ENCODE measurements around the gene RDX.

- TF ChIP-seq, protein P1, sequence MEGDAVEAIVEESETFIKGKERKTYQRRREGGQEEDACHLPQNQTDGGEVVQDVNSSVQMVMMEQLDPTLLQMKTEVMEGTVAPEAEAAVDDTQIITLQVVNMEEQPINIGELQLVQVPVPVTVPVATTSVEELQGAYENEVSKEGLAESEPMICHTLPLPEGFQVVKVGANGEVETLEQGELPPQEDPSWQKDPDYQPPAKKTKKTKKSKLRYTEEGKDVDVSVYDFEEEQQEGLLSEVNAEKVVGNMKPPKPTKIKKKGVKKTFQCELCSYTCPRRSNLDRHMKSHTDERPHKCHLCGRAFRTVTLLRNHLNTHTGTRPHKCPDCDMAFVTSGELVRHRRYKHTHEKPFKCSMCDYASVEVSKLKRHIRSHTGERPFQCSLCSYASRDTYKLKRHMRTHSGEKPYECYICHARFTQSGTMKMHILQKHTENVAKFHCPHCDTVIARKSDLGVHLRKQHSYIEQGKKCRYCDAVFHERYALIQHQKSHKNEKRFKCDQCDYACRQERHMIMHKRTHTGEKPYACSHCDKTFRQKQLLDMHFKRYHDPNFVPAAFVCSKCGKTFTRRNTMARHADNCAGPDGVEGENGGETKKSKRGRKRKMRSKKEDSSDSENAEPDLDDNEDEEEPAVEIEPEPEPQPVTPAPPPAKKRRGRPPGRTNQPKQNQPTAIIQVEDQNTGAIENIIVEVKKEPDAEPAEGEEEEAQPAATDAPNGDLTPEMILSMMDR (conservative IDR thresholded peaks at IDR 0.05; ENCODE audit: low read length) = no peak
- no peak for TF ChIP-seq EZH2phosphoT487 (IDR thresholded peaks at IDR 0.05; ENCODE audit: borderline replicate concordance)
Observed at GRCh38 chr11:110230377-110230776, 66.0 kb downstream of the RDX start.
